ENCODE data around the gene SMTNL2.

- TF ChIP-seq EZH2phosphoT487 (IDR thresholded peaks at IDR 0.05; ENCODE audit: borderline replicate concordance, low read length) (no peak), CTCF (IDR thresholded peaks at IDR 0.05; ENCODE audit: low read depth, low read length, poor library complexity, severe bottlenecking) (peak; percentile 37)
Measured at GRCh38 chr17:4540224-4540651, 44.1 kb upstream of the SMTNL2 start.

All from DOHH2 (cell line).